ENCODE data around the gene ANKRD23. TPM values are rescaled to one million over a fixed set of nuclear protein-coding genes. Genes with fewer than 3 reads are reported as not detected.

Gene ANKRD23
- total RNA-seq = not detected in 2 replicates

DNA sequence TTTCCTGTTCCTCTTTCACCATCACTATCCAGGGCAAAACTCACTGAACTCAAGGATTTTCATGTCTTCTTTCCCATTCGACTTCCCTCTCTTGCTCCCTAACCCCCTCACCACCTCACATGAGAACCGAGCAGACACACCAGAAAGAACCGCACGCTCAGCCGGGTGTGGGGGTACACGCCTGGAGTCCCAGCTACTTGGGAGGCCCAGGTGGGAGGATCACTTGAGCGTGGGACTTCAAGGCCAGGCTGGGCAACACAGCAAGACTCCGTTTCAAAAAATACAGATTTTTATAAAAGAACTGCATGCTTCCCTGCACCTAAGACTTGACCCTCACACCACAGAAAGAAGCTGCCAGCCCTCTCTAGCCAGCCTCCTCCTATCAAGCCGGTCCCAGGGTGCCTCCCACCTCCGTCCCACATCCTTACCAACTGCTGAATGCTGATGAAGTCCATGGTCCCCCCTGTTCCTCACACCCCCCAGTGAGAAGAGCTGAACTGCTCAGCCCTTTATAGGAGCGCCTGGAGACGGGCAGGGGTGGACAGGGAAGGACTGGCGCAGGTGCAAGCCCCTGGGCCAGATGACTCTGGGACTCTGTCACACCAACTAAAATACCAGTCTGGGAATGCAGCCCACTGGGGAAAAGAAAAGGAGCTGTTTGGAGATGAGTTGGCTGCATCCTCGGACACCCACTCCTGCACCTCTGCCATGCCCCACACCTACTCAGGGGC, at the start of gene ANKRD23:
TSS of gene ANKRD23 (minus strand) at position 484 of the 731 bp plus-strand sequence. CDS start at position 455, 29 bp downstream.

DNA sequence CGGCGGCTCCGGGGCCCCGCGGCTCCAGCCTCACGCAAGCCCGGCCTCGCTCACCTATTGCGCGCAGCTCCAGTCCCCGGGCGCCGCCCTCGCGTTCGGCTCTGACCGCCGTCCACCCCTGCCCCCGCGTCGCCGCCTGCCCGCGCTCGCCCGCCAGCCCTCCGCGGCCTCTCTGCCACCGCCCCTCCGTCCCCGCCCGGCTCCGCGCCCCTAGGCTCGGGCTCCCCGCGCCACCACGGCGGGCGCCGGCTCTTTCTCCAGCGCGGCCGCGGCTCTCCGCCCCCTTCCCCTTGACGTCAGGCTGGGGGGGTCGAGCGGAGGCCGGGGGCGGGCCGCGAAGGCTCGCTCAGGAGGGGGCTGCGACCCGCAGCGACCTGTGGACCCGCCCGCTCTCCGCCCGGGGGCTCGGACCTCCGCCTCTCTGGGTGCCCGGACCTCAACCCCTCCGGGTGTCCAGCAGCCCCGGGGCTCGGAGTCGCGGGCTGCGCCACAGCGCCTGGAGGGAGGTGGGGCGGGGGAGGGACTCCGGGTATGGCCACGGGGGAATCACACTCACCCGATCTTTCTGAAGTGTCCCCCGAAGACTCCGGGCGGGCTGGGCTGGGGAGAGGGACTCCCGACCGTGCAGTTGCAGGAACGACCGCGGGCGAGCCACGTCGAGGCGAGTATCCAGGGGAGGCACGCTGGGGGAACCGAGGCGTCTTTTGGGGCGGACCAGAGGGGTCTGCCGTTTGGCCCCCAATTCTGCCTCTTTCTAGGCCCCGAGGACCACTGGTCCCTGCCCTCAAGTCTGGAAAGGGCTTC, 26.2 kb upstream of the ANKRD23 start, which contains the start of gene SEMA4C:
TSS of gene SEMA4C (minus strand) at position 259 of the 804 bp plus-strand sequence. CDS start 2,194 bp downstream, outside the sequence.

DNA sequence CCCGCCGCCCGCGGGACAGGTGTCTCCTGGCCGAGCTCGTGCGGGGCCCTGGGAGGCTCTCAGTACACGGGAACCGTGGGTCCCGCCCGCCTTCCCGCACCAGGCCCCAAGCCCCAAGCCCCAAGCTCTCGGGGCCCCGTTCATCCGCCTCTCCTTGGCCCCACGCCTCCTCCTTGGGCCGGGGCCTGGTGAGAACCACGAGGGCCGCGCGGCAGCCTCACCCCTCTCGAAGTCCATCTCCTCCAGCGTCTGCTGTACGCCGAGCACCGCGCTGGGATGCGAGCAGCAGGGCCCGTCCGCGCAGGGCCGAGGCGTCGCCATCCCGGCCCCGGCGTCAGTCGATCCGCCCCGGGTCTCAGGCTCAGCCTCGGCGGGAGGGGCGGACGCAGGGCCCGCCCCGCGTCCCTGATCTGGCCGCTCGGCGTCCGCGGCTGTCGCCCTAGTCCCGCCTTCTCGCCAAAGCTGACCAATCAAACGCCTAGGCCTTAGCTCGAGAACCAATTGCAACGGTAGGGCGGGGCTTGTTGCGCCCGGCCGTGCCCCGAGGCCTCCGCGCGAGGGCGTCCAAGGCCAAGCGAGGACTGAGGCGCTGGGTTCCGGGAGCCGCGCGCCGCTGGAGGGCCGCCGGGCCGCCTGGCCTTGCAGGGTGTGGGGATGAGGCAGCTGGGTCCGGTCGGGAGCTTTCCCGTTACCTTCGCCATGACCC, 14.0 kb upstream of the ANKRD23 start, which contains the start of gene ANKRD39:
TSS of gene ANKRD39 (minus strand) at position 350 of the 706 bp plus-strand sequence. CDS start at position 321, 29 bp downstream.

DNA sequence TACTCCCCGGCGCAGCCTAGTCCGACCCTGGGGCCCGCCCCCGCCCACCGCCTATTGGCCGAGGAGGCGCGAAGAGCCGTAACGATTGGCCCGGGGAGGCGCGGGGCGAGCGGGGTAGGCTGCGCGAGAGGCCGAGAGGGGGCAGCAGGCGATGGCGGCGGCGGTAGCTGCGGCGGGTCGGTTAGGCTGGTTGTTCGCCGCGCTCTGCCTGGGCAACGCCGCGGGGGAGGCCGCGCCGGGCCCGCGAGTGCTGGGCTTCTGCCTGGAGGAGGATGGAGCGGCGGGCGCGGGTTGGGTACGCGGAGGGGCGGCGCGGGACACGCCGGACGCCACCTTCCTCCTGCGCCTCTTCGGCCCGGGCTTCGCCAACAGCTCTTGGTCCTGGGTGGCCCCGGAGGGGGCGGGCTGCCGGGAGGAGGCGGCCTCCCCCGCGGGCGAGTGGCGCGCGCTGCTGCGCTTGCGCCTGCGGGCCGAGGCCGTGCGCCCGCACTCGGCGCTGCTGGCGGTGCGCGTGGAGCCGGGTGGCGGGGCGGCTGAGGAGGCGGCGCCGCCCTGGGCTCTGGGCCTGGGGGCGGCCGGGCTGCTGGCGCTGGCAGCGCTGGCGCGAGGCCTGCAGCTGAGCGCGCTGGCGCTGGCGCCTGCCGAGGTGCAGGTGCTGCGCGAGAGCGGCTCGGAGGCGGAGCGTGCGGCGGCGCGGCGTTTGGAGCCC, 27.5 kb downstream of the ANKRD23 start, which contains the start of gene CNNM3:
TSS of gene CNNM3 (plus strand) at position 142 of the 709 bp plus-strand sequence. CDS start at position 152, 10 bp downstream.

Other genes starting within 250 kb of the ANKRD23 start
- gene KANSL3, start 205.7 kb downstream of the ANKRD23 start, total RNA-seq = 31.4 and 33.2 TPM in 2 replicates
- under 0.01 and 0.18 TPM in 2 replicates for gene FER1L5, start 201.3 kb downstream of the ANKRD23 start, total RNA-seq
- gene LMAN2L, start 104.0 kb downstream of the ANKRD23 start, total RNA-seq = 32.3 and 34.2 TPM in 2 replicates
- 3.5 and 4.4 TPM in 2 replicates for gene CNNM4, start 83.1 kb downstream of the ANKRD23 start, total RNA-seq
- gene CNNM3, start 27.8 kb downstream of the ANKRD23 start, total RNA-seq = 3.9 and 5.8 TPM in 2 replicates
- gene ANKRD39, start 14.0 kb upstream of the ANKRD23 start, total RNA-seq = 22.5 and 29.4 TPM in 2 replicates
- 20.9 and 24.2 TPM in 2 replicates for gene SEMA4C, start 26.1 kb upstream of the ANKRD23 start, total RNA-seq
- gene FAM178B, start 142.6 kb upstream of the ANKRD23 start, total RNA-seq = not detected in 2 replicates

All from myometrial cell (primary cell).